GM18870 (cell line): Measurements from ENCODE around the gene MCCC2.
"Not testable (repeated sequence)": the region's sequence is repeated elsewhere in the genome, so short reads cannot be mapped to it uniquely, and the experiment has no call there.

Experiments
- ATAC-seq: cut with Tn5 transposase; IDR thresholded peaks from one replicate; pipeline ENCODE4 v1.9.1; 2021; ENCODE audit warnings: moderate library complexity; ENCODE audit not compliant: unreplicated experiment

The MCCC2 gene

GRCh38 chr5:71658916-71659662 lies 71.9 kb downstream of the MCCC2 start:
- no peak for ATAC-seq

- ATAC-seq: no peak
These were observed 75.2 kb downstream of the MCCC2 start for GRCh38 chr5:71662381-71662780.

GRCh38 chr5:71663191-71663969 lies 76.2 kb downstream of the MCCC2 start:
- ATAC-seq: no peak

- not testable (repeated sequence) for ATAC-seq
These were observed 77.5 kb downstream of the MCCC2 start for GRCh38 chr5:71664615-71665014.

GRCh38 chr5:71666321-71666720 lies 79.2 kb downstream of the MCCC2 start:
- no peak for ATAC-seq

- ATAC-seq: no peak
These were observed 90.8 kb downstream of the MCCC2 start for GRCh38 chr5:71677977-71678376.

GRCh38 chr5:71679714-71680113 lies 92.6 kb downstream of the MCCC2 start:
- no peak for ATAC-seq

GRCh38 chr5:71680510-71680909 lies 93.4 kb downstream of the MCCC2 start:
- no peak for ATAC-seq

- ATAC-seq: no peak
These were observed 94.2 kb downstream of the MCCC2 start for GRCh38 chr5:71681296-71681695.

GRCh38 chr5:71684309-71684708 lies 97.2 kb downstream of the MCCC2 start:
- ATAC-seq: no peak

GRCh38 chr5:71693828-71694427 lies 106.8 kb downstream of the MCCC2 start:
- ATAC-seq: no peak

GRCh38 chr5:71695071-71695470 lies 107.9 kb downstream of the MCCC2 start:
- ATAC-seq: no peak

- no peak for ATAC-seq
These were observed 108.5 kb downstream of the MCCC2 start for GRCh38 chr5:71695595-71695994.

- ATAC-seq: no peak
These were observed 110.8 kb downstream of the MCCC2 start for GRCh38 chr5:71697967-71698366.

- ATAC-seq: no peak
These were observed 112.1 kb downstream of the MCCC2 start for GRCh38 chr5:71699233-71699632.

- ATAC-seq: no peak
These were observed 112.6 kb downstream of the MCCC2 start for GRCh38 chr5:71699751-71700150.

- no peak for ATAC-seq
These were observed 113.7 kb downstream of the MCCC2 start for GRCh38 chr5:71700803-71701202.

- no peak for ATAC-seq
These were observed 114.3 kb downstream of the MCCC2 start for GRCh38 chr5:71701407-71701806.

GRCh38 chr5:71703941-71704340 lies 116.8 kb downstream of the MCCC2 start:
- ATAC-seq: no peak

GRCh38 chr5:71705421-71705820 lies 118.3 kb downstream of the MCCC2 start:
- ATAC-seq: no peak

GRCh38 chr5:71706906-71707305 lies 119.8 kb downstream of the MCCC2 start:
- no peak for ATAC-seq
